NB4 (cell line): ENCODE data around the gene SESN1.
A peak's percentile ranks its signal among the peaks of the same experiment; 100 is the strongest.

ENCODE experiments used
- DNase-seq: peaks from one replicate; pipeline ENCODE4 v3.0.0; 2010; ENCODE audit warnings: low read depth
- H3K4me3 ChIP-seq: one replicate; pipeline ENCODE4 v1.5.1; 2011; ENCODE audit warnings: mild to moderate bottlenecking, low read depth, low read length, moderate library complexity
- MYC ChIP-seq: IDR thresholded peaks from 2 replicates; pipeline ENCODE4 v1.6.1; 2011; ENCODE audit warnings: low read depth, low read length
- POLR2A ChIP-seq: IDR thresholded peaks from 2 replicates; pipeline ENCODE4 v1.6.1; 2011; ENCODE audit warnings: mild to moderate bottlenecking; ENCODE audit not compliant: insufficient read length; ENCODE audit errors: extremely low read depth
- TF ChIP-seq, protein P1 (sequence below): IDR thresholded peaks from 2 replicates; pipeline ENCODE4 v1.6.1; 2011; ENCODE audit warnings: low read depth, low read length
- TF ChIP-seq, protein P2 (sequence below): IDR thresholded peaks from one replicate; pipeline ENCODE4 v1.5.1; 2012; ENCODE audit warnings: low read depth, low read length

Gene SESN1

DNA sequence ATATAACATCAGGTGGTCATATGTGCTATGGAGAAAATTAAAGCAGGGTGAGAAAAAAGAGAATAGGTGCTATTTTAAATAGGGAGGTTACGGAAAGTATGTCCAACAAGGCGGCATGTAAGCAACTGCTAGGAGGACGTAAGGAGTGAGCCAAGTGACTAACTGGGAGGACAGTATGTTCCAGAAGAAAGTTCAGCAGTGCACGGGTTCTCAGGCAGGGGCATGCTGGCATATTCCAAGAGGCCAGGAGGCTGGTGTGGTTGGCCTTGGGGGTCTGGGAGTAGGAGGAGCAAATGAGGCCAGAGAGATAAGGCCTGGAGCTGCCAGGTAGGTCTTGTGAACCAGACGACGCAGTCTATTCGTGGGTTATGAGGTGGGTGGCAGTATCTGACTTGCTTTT lies 134.0 kb downstream of the SESN1 start:
- no peak for DNase-seq
- H3K4me3 ChIP-seq = no peak overlapping the region
- TF ChIP-seq POLR2A (no peak), MYC (no peak)
- TF ChIP-seq, protein P1, sequence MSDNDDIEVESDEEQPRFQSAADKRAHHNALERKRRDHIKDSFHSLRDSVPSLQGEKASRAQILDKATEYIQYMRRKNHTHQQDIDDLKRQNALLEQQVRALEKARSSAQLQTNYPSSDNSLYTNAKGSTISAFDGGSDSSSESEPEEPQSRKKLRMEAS = no peak
- TF ChIP-seq, protein P2, sequence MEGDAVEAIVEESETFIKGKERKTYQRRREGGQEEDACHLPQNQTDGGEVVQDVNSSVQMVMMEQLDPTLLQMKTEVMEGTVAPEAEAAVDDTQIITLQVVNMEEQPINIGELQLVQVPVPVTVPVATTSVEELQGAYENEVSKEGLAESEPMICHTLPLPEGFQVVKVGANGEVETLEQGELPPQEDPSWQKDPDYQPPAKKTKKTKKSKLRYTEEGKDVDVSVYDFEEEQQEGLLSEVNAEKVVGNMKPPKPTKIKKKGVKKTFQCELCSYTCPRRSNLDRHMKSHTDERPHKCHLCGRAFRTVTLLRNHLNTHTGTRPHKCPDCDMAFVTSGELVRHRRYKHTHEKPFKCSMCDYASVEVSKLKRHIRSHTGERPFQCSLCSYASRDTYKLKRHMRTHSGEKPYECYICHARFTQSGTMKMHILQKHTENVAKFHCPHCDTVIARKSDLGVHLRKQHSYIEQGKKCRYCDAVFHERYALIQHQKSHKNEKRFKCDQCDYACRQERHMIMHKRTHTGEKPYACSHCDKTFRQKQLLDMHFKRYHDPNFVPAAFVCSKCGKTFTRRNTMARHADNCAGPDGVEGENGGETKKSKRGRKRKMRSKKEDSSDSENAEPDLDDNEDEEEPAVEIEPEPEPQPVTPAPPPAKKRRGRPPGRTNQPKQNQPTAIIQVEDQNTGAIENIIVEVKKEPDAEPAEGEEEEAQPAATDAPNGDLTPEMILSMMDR = no peak

GRCh38 chr6:108959972-108960582 lies 134.6 kb downstream of the SESN1 start:
- TF ChIP-seq, protein P1 = no peak
- TF ChIP-seq POLR2A (no peak), MYC (no peak)
- TF ChIP-seq, protein P2 = no peak
- DNase-seq = peak; percentile 37
- no peak overlapping the region for H3K4me3 ChIP-seq

- no peak overlapping the region for H3K4me3 ChIP-seq
- no peak for TF ChIP-seq POLR2A
- TF ChIP-seq, protein P1 = no peak
- TF ChIP-seq MYC = no peak
- TF ChIP-seq, protein P2 = no peak
- peak; percentile 22 for DNase-seq
These were observed 135.5 kb downstream of the SESN1 start for GRCh38 chr6:108958900-108959770.

- TF ChIP-seq, protein P2 = no peak
- TF ChIP-seq, protein P1 = no peak
- TF ChIP-seq POLR2A = no peak
- no peak for TF ChIP-seq MYC
- DNase-seq = no peak
- no peak overlapping the region for H3K4me3 ChIP-seq
These were observed 137.4 kb downstream of the SESN1 start for GRCh38 chr6:108957221-108957620.

GRCh38 chr6:108955329-108955949 lies 139.2 kb downstream of the SESN1 start:
- no peak for DNase-seq
- H3K4me3 ChIP-seq = no peak overlapping the region
- no peak for TF ChIP-seq MYC
- TF ChIP-seq, protein P2 = no peak
- TF ChIP-seq, protein P1 = no peak
